ENCODE measurements around the gene ZNF280B. TPM values are rescaled to one million over a fixed set of nuclear protein-coding genes. Genes with fewer than 3 reads are reported as not detected.

ZNF280B gene
- total and polyA plus RNA-seq, 2 donors (not counting 3 experiments of a cell fraction or from before 2014, with no cell fraction given): 1.5 to 3.1 TPM

DNA sequence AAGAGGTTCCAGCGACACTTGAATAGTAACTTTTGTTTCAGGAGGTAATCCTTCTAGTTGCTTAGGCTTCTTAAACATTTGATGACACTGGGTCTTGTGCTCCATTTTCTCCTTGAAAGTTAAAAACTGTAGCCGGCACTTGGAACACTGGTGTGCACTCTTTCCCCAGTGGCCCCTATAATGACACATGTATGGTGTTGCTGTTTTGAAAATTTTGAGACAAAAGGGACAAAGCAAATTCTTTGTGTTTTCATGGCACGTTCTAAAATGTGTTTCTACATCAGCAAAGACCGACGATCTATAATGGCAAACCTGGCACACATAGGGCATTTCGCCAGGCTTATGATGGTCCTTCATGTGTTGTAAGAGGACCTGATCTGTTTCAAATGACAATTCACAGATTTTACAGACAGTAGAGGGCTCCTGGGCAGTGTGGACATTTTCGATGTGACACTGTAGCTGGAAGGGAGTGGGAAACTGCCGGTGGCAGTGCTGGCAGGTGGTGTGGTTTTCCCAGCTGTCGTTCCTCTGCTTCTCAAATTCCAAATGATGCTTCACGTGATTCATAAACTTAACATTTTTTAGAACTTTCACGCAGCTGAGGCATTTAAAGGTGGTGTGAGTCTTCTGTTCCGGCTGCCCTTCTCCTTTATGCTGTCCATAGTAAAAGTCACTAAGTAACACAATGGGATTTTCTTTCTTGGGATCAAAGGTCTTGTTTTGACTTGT lies 20.5 kb downstream of the ZNF280B start:
- H3K27ac ChIP-seq (ENCODE audit: insufficient read depth, low read depth, low read length): no peak overlapping the region
- H3K36me3 ChIP-seq (ENCODE audit: control insufficient read depth in 2 of 2, extremely low read depth in 1 of 2, insufficient read depth in 2 of 2, low read length in 2 of 2): peaks cover 3 to 4% of the 10 kb centered on the region in 2 experiments
- no peak overlapping the region for H3K9ac ChIP-seq (replicated peaks; ENCODE audit: extremely low read depth, insufficient read depth, low read length)
- TF ChIP-seq POLR2A (IDR thresholded peaks at IDR 0.05; ENCODE audit: low read depth, low read length) (no peak), FOS (IDR thresholded peaks at IDR 0.05; ENCODE audit: borderline replicate concordance, insufficient read depth, low read length) (no peak), GATA2 (IDR thresholded peaks at IDR 0.05; ENCODE audit: insufficient read depth, insufficient read length, low read depth, low read length) (no peak), POLR2AphosphoS5 (IDR thresholded peaks at IDR 0.05; ENCODE audit: insufficient read depth, low read depth, low read length) (no peak), MYC (IDR thresholded peaks at IDR 0.05; ENCODE audit: low read depth, low read length) (no peak), CTCF (IDR thresholded peaks at IDR 0.05; ENCODE audit: extremely low read depth in 1 of 2, insufficient read depth in 1 of 2, low read depth in 1 of 2, low read length in 2 of 2) (no peak), JUN (IDR thresholded peaks at IDR 0.05; ENCODE audit: borderline replicate concordance, insufficient read depth, insufficient read length, low read depth) (no peak), EZH2 (IDR thresholded peaks at IDR 0.05; ENCODE audit: borderline replicate concordance, low read depth, low read length, severe bottlenecking) (no peak)
- TF ChIP-seq, protein P1, sequence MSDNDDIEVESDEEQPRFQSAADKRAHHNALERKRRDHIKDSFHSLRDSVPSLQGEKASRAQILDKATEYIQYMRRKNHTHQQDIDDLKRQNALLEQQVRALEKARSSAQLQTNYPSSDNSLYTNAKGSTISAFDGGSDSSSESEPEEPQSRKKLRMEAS (IDR thresholded peaks at IDR 0.05; ENCODE audit: insufficient read depth, insufficient read length): no peak
- BruUV-seq (replicated peaks): no TSS peak
- dilution Hi-C loops (cut with MboI; ENCODE audit: extremely low pct_ligation_motif_present, low sequenced_read_pairs) (no loop called here), intact Hi-C loops (cut with micrococcal nuclease) (no loop called here)
- CTCF ChIA-PET: no interaction called here
- no peak overlapping the region for H3K4me2 ChIP-seq (ENCODE audit: insufficient read depth, low read length)
- no peaks in the 10 kb centered on the region for H3K4me1 ChIP-seq (ENCODE audit: control insufficient read depth, extremely low read depth, insufficient read depth, low read length)
- DNase-seq (ENCODE audit: low read depth, low spot score) (no peak), FAIRE-seq (no peak)
- H3K27me3 ChIP-seq (ENCODE audit: control insufficient read depth in 2 of 2, insufficient read depth in 2 of 2, low read length in 2 of 2): no peaks in the 10 kb centered on the region
- H3K9me1 ChIP-seq (replicated peaks; ENCODE audit: control insufficient read depth, extremely low read depth, insufficient read depth, low read length): no peaks in the 10 kb centered on the region
- POLR2A ChIA-PET: no interaction called here
- H3K4me3 ChIP-seq (replicated peaks in 1 of 3; ENCODE audit: insufficient read depth in 1 of 3, low read depth in 1 of 3, low read length in 3 of 3): no peak overlapping the region
- H2AFZ ChIP-seq (ENCODE audit: low read depth, low read length): no peak overlapping the region
- no peaks in the 10 kb centered on the region for H3K9me3 ChIP-seq (replicated peaks; ENCODE audit: control insufficient read depth, insufficient read depth, low read length)
- no peaks in the 10 kb centered on the region for H3K79me2 ChIP-seq (ENCODE audit: control insufficient read depth, insufficient read depth, low read length)
- H4K20me1 ChIP-seq (replicated peaks; ENCODE audit: control insufficient read depth, extremely low read depth, insufficient read depth, low read length): no peaks in the 10 kb centered on the region
